ENCODE results near the gene RBSN.

The RBSN gene

GRCh38 chr3:15122398-15122797 lies 23.4 kb upstream of the RBSN start:
- no peak for DNase-seq (ENCODE audit: low read depth in 1 of 2, low spot score in 1 of 2)
- H3K27ac ChIP-seq (replicated peaks): no peak overlapping the region
- no peak for TF ChIP-seq POLR2AphosphoS5 (IDR thresholded peaks at IDR 0.05; ENCODE audit: low read depth)
- no peak for TF ChIP-seq REST (IDR thresholded peaks at IDR 0.05; ENCODE audit: insufficient replicate concordance, low read depth)
- no peak for TF ChIP-seq GABPA (IDR thresholded peaks at IDR 0.05; ENCODE audit: low read depth)
- no peak for TF ChIP-seq SPI1 (IDR thresholded peaks at IDR 0.05; ENCODE audit: borderline replicate concordance, low read depth)
- no peaks in the 10 kb centered on the region for H3K27me3 ChIP-seq (ENCODE audit: insufficient read depth, poor library complexity, severe bottlenecking)
- no peak overlapping the region for H3K4me3 ChIP-seq (replicated peaks; ENCODE audit: insufficient read depth, low read length)

GRCh38 chr3:15121936-15122335 lies 23.0 kb upstream of the RBSN start:
- H3K27me3 ChIP-seq (ENCODE audit: insufficient read depth, poor library complexity, severe bottlenecking): no peaks in the 10 kb centered on the region
- no peak for DNase-seq (ENCODE audit: low read depth in 1 of 2, low spot score in 1 of 2)
- H3K4me3 ChIP-seq (replicated peaks; ENCODE audit: insufficient read depth, low read length): no peak overlapping the region
- TF ChIP-seq SPI1 (IDR thresholded peaks at IDR 0.05; ENCODE audit: borderline replicate concordance, low read depth) (no peak), REST (IDR thresholded peaks at IDR 0.05; ENCODE audit: insufficient replicate concordance, low read depth) (no peak), CTCF (IDR thresholded peaks at IDR 0.05; ENCODE audit: insufficient read depth, low read length) (no peak), GABPA (IDR thresholded peaks at IDR 0.05; ENCODE audit: low read depth) (no peak), POLR2AphosphoS5 (IDR thresholded peaks at IDR 0.05; ENCODE audit: low read depth) (no peak)
- no peak overlapping the region for H3K27ac ChIP-seq (replicated peaks)

GRCh38 chr3:15120986-15121385 lies 22.0 kb upstream of the RBSN start:
- H3K27ac ChIP-seq (replicated peaks): no peak overlapping the region
- H3K27me3 ChIP-seq (ENCODE audit: insufficient read depth, poor library complexity, severe bottlenecking): no peaks in the 10 kb centered on the region
- no peak for DNase-seq (ENCODE audit: low read depth in 1 of 2, low spot score in 1 of 2)
- no peak overlapping the region for H3K4me3 ChIP-seq (replicated peaks; ENCODE audit: insufficient read depth, low read length)
- TF ChIP-seq REST (IDR thresholded peaks at IDR 0.05; ENCODE audit: insufficient replicate concordance, low read depth): no peak
- TF ChIP-seq CTCF (IDR thresholded peaks at IDR 0.05; ENCODE audit: insufficient read depth, low read length): no peak
- TF ChIP-seq SPI1 (IDR thresholded peaks at IDR 0.05; ENCODE audit: borderline replicate concordance, low read depth): no peak
- no peak for TF ChIP-seq POLR2AphosphoS5 (IDR thresholded peaks at IDR 0.05; ENCODE audit: low read depth)
- TF ChIP-seq GABPA (IDR thresholded peaks at IDR 0.05; ENCODE audit: low read depth): no peak
